Skeletal muscle tissue (tissue), 4 donors: ENCODE data around the gene HOMEZ. TPM values are rescaled to one million over a fixed set of nuclear protein-coding genes. Genes with fewer than 3 reads are reported as not detected.
A peak's percentile ranks its signal among the peaks of the same experiment; 100 is the strongest.
"Not testable (repeated sequence)": the region's sequence is repeated elsewhere in the genome, so short reads cannot be mapped to it uniquely, and the experiment has no call there.

Experiments
- H3K27ac ChIP-seq: one replicate; pipeline ENCODE4 v1.7.0; 2013; ENCODE audit warnings: mild to moderate bottlenecking, low read depth, low read length, inconsistent platforms
- H3K27me3 ChIP-seq, 3 donors: one replicate each; pipeline ENCODE4 v1.7.0; 2013; ENCODE audit warnings: low read length in 3 of 3; ENCODE audit not compliant: control insufficient read depth in 3 of 3, insufficient read depth in 3 of 3
- H3K36me3 ChIP-seq, 3 donors: one replicate each; pipeline ENCODE4 v1.7.0; 2013; ENCODE audit warnings: low read length in 3 of 3; ENCODE audit not compliant: control insufficient read depth in 3 of 3, insufficient read depth in 3 of 3
- H3K4me1 ChIP-seq, 3 donors: one replicate each; pipeline ENCODE4 v1.7.0; 2013; ENCODE audit warnings: low read length in 3 of 3, mild to moderate bottlenecking in 3 of 3; ENCODE audit not compliant: control insufficient read depth in 3 of 3, insufficient read depth in 3 of 3
- H3K4me3 ChIP-seq, 3 donors: one replicate each; pipeline ENCODE4 v1.7.0; 2013; ENCODE audit warnings: low read length in 3 of 3
- H3K9ac ChIP-seq, 3 donors: one replicate each; pipeline ENCODE4 v1.7.0; 2013; ENCODE audit warnings: low read length in 3 of 3, mild to moderate bottlenecking in 3 of 3, moderate library complexity in 2 of 3, low read depth in 1 of 3
- H3K9me3 ChIP-seq, 3 donors: one replicate each; pipeline ENCODE4 v1.7.0; 2013; ENCODE audit warnings: low read length in 3 of 3; ENCODE audit not compliant: control insufficient read depth in 3 of 3
- total RNA-seq: library from RNA; depleted of rRNA; stranded (reverse); fragments of >200 nt; gene quantifications from one replicate; pipeline ENCODE4 v1.2.3, GENCODE V29; 2014
- donor health status: Osteomylitis.

HOMEZ gene
- 5.7 TPM for total RNA-seq

DNA sequence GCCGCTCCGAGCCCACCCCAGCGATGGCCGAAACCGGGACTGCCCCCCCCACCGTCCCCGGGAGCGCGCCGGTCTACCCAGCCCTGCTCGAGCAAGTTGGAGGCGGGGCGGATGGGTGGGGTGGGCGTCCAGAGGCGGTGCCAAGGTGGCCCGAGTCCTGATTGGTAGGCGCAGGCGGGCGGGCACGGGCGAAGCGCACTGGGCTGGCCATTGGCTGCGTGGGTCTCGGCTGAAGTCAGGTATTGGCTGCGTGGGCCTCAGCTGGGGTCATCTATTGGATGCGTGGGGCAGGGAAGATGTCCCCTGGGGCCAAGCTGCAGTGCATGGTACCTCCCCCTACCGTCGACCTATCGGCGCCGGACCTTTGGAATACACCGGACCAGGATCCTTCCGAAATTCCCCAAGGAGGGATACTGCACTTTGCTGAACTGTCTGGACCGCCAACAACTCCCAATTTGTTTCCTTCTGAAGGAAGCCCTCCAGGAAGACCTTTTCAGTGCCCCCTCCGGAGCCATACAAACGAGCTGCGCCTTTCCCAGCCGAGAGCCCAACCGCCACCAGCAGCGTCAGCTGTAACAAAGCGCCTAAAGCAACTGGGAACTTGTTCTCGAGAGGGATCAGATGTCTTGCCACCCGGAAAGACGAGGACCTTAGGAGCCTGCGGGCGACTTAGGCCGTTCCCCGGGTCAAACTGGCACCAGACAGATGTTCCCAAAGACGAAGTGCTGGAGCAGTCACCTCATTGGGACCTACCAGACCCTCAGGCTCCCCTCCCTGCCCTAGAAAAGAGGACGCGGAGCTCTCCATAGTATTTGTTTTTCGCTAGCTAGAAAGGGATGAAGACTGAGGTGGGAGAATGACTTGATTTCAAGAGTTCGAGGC lies at the start of gene HOMEZ:
TSS of gene HOMEZ (minus strand) at position 113 of the 882 bp plus-strand sequence. CDS start 180 bp downstream, outside the sequence.
- Histone ChIP-seq H3K27me3 (no peaks in the 10 kb centered on the region), H3K4me1 (peaks cover 13 to 17% (median 17%) of the 10 kb centered on the region in 3 donors), H3K27ac (peak within 1 kb of the TSS; percentile 97), H3K36me3 (peaks cover 2 to 6% (median 2%) of the 10 kb centered on the region in 3 donors), H3K4me3 (peak within 1 kb of the TSS; percentile 86 to 90 (median 89)), H3K9ac (peak within 1 kb of the TSS; percentile 94 to 96 (median 95)), H3K9me3 (no peaks in the 10 kb centered on the region)

GRCh38 chr14:23335623-23336022 lies 49.7 kb upstream of the HOMEZ start:
- no peaks in the 10 kb centered on the region for H3K4me1 ChIP-seq
- H3K27ac ChIP-seq = no peak overlapping the region
- H3K9me3 ChIP-seq = no peaks in the 10 kb centered on the region
- peaks cover 0 to 2% (median 0%) of the 10 kb centered on the region in 3 donors for H3K27me3 ChIP-seq
- no peak overlapping the region for H3K4me3 ChIP-seq
- H3K36me3 ChIP-seq = no peaks in the 10 kb centered on the region
- H3K9ac ChIP-seq = no peak overlapping the region

- H3K27me3 ChIP-seq = no peaks in the 10 kb centered on the region
- H3K36me3 ChIP-seq = peaks cover 18 to 21% (median 19%) of the 10 kb centered on the region in 3 donors
- no peak overlapping the region for H3K9ac ChIP-seq
- no peaks in the 10 kb centered on the region for H3K9me3 ChIP-seq
- peaks cover 2 to 4% (median 2%) of the 10 kb centered on the region in 3 donors for H3K4me1 ChIP-seq
- no peak overlapping the region for H3K4me3 ChIP-seq
- no peak overlapping the region for H3K27ac ChIP-seq
These were observed 42.2 kb upstream of the HOMEZ start for GRCh38 chr14:23327947-23328744.

GRCh38 chr14:23326491-23327332 lies 40.8 kb upstream of the HOMEZ start:
- H3K36me3 ChIP-seq = peaks cover 20 to 27% (median 23%) of the 10 kb centered on the region in 3 donors
- H3K9ac ChIP-seq = no peak overlapping the region
- peaks cover 14 to 16% (median 15%) of the 10 kb centered on the region in 3 donors for H3K4me1 ChIP-seq
- H3K9me3 ChIP-seq = no peaks in the 10 kb centered on the region
- H3K27me3 ChIP-seq = no peaks in the 10 kb centered on the region
- H3K4me3 ChIP-seq = no peak overlapping the region
- H3K27ac ChIP-seq = no peak overlapping the region

GRCh38 chr14:23325746-23326145 lies 39.8 kb upstream of the HOMEZ start:
- Histone ChIP-seq H3K36me3 (peaks cover 20 to 27% (median 23%) of the 10 kb centered on the region in 3 donors), H3K4me1 (peaks cover 14 to 16% (median 15%) of the 10 kb centered on the region in 3 donors)
- not testable (repeated sequence) for H3K4me3 ChIP-seq, H3K9ac ChIP-seq, H3K27me3 ChIP-seq, H3K27ac ChIP-seq, H3K9me3 ChIP-seq

- H3K36me3 ChIP-seq = peaks cover 20 to 27% (median 23%) of the 10 kb centered on the region in 3 donors
- H3K27me3 ChIP-seq = no peaks in the 10 kb centered on the region
- no peak overlapping the region for H3K27ac ChIP-seq
- H3K9ac ChIP-seq = no peak overlapping the region
- no peaks in the 10 kb centered on the region for H3K9me3 ChIP-seq
- H3K4me3 ChIP-seq = no peak overlapping the region
- peaks cover 20 to 22% (median 22%) of the 10 kb centered on the region in 3 donors for H3K4me1 ChIP-seq
These were observed 39.1 kb upstream of the HOMEZ start for GRCh38 chr14:23324993-23325392.

DNA sequence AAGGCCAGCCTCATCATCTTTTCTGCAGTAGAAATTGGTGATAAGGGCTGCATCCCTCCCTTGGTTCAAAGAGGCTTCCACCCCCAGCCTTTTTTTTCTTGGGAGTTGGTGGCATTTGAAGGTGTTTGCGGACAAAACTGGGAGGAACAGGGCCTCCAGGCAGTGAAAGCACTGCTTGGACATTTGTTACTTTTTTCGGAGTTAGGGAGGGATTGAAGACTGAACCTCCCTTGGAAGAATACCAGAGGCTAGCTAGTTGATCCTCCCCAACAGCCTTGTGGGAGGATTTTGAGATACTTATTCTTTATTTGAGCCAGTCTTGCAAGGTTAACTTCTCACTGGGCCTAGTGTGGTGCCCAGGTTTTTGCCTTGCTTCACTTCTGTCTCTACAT lies 38.5 kb upstream of the HOMEZ start:
- H3K9me3 ChIP-seq = no peaks in the 10 kb centered on the region

DNA sequence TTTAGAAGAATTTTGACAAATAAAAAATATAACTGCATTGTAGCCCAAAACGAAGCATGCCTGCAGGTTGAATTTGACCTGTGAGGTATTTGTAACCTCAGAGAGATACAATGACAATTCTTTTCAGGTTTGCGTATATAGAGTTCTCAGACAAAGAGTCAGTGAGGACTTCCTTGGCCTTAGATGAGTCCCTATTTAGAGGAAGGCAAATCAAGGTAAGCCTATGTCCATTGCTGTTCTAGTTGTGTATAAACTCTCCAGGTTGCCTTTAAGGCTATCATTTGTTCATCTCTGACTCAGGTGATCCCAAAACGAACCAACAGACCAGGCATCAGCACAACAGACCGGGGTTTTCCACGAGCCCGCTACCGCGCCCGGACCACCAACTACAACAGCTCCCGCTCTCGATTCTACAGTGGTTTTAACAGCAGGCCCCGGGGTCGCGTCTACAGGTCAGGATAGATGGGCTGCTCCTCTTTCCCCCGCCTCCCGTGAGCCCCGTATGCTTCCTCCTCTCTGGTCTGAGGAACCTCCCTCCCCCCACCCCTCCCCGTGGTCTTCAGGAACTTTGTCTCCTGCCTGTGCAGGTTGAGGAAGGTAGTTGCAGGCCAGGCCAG lies 38.0 kb upstream of the HOMEZ start:
- H3K9me3 ChIP-seq = no peaks in the 10 kb centered on the region
- peaks cover 20 to 27% (median 23%) of the 10 kb centered on the region in 3 donors for H3K36me3 ChIP-seq
- no peak overlapping the region for H3K4me3 ChIP-seq
- H3K9ac ChIP-seq = no peak overlapping the region
- H3K4me1 ChIP-seq = peaks cover 20 to 22% (median 22%) of the 10 kb centered on the region in 3 donors
- H3K27ac ChIP-seq = no peak overlapping the region
- no peaks in the 10 kb centered on the region for H3K27me3 ChIP-seq

More for the DNA sequence above, 38.5 kb upstream of the HOMEZ start:
- H3K27me3 ChIP-seq = no peaks in the 10 kb centered on the region
- H3K4me3 ChIP-seq = no peak overlapping the region
- H3K9ac ChIP-seq = no peak overlapping the region
- H3K4me1 ChIP-seq = peaks cover 20 to 22% (median 22%) of the 10 kb centered on the region in 3 donors
- no peak overlapping the region for H3K27ac ChIP-seq
- peaks cover 20 to 27% (median 23%) of the 10 kb centered on the region in 3 donors for H3K36me3 ChIP-seq
